Measurements from ENCODE around the gene PACS1.

DNA sequence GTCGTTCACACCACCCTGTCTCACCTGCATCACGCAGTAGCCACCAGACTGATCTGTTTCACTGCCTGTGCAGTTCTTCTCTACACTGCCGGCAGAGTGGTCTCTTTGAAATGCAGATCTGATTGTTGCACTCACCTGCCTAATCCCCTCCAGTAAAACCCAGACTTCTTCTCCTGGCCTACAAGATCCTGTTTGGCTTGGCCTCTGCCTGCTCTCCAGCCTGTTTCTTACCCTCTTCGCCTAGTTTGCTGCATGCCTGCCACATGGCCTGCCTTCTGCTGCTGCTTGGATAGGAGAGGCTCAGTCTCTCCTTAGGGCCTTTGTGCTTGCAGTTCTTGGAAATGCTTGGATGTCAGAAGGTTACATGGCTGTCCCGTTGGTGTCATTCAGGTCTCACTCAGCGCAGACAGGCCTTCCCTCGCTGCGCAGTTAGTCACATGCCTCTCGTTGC is 42.0 kb downstream of the PACS1 start:
- TF ChIP-seq, protein P1, sequence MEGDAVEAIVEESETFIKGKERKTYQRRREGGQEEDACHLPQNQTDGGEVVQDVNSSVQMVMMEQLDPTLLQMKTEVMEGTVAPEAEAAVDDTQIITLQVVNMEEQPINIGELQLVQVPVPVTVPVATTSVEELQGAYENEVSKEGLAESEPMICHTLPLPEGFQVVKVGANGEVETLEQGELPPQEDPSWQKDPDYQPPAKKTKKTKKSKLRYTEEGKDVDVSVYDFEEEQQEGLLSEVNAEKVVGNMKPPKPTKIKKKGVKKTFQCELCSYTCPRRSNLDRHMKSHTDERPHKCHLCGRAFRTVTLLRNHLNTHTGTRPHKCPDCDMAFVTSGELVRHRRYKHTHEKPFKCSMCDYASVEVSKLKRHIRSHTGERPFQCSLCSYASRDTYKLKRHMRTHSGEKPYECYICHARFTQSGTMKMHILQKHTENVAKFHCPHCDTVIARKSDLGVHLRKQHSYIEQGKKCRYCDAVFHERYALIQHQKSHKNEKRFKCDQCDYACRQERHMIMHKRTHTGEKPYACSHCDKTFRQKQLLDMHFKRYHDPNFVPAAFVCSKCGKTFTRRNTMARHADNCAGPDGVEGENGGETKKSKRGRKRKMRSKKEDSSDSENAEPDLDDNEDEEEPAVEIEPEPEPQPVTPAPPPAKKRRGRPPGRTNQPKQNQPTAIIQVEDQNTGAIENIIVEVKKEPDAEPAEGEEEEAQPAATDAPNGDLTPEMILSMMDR (IDR thresholded peaks at IDR 0.05): no peak
- TF ChIP-seq POLR2A (IDR thresholded peaks at IDR 0.05): no peak
